Fibroblast of villous mesenchyme (primary cell): Measurements from ENCODE around the gene ZHX3. TPM values are rescaled to one million over a fixed set of nuclear protein-coding genes. Genes with fewer than 3 reads are reported as not detected.
A peak's percentile ranks its signal among the peaks of the same experiment; 100 is the strongest.

Experiments used
- DNase-seq: peaks from one replicate; pipeline ENCODE4 v3.0.0-alpha.2; 2010; ENCODE audit warnings: low read depth
- H3K4me3 ChIP-seq: 2 replicates; pipeline ENCODE4 v1.5.1; 2011; ENCODE audit warnings: low read depth, mild to moderate bottlenecking, low read length
- total RNA-seq: library from RNA; depleted of rRNA; stranded (reverse); fragments of >200 nt; gene quantifications from 2 replicates; pipeline ENCODE4 v1.2.3, GENCODE V29; 2012
- TF ChIP-seq, protein P1 (sequence below): IDR thresholded peaks from 2 replicates; pipeline ENCODE4 v1.5.1; 2012; ENCODE audit warnings: low read depth, mild to moderate bottlenecking, low read length; ENCODE audit not compliant: insufficient read depth

Gene ZHX3
- total RNA-seq, 1 donor: 39.3 TPM

DNA sequence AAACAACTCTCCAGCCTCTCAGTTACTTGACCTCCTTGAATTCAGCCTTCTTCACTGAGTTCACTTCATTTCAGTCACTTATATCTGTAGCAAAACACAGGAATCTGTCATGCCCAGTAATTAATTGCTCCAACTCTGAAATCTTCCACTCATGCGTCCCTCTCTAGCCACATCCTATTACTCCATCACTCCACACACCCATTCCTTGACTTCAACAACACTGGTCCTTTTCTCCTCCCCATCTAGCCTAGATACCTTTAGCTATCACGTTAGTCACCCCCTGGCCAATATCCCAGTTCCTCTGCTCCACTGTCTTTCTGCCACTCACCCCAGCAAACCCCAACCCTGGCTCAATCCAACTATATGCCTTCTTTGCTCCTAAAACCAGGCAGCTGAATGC lies 7.7 kb downstream of the ZHX3 start:
- TF ChIP-seq, protein P1, sequence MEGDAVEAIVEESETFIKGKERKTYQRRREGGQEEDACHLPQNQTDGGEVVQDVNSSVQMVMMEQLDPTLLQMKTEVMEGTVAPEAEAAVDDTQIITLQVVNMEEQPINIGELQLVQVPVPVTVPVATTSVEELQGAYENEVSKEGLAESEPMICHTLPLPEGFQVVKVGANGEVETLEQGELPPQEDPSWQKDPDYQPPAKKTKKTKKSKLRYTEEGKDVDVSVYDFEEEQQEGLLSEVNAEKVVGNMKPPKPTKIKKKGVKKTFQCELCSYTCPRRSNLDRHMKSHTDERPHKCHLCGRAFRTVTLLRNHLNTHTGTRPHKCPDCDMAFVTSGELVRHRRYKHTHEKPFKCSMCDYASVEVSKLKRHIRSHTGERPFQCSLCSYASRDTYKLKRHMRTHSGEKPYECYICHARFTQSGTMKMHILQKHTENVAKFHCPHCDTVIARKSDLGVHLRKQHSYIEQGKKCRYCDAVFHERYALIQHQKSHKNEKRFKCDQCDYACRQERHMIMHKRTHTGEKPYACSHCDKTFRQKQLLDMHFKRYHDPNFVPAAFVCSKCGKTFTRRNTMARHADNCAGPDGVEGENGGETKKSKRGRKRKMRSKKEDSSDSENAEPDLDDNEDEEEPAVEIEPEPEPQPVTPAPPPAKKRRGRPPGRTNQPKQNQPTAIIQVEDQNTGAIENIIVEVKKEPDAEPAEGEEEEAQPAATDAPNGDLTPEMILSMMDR: no peak
- H3K4me3 ChIP-seq: no peak overlapping the region
- peak; percentile 72 for DNase-seq

DNA sequence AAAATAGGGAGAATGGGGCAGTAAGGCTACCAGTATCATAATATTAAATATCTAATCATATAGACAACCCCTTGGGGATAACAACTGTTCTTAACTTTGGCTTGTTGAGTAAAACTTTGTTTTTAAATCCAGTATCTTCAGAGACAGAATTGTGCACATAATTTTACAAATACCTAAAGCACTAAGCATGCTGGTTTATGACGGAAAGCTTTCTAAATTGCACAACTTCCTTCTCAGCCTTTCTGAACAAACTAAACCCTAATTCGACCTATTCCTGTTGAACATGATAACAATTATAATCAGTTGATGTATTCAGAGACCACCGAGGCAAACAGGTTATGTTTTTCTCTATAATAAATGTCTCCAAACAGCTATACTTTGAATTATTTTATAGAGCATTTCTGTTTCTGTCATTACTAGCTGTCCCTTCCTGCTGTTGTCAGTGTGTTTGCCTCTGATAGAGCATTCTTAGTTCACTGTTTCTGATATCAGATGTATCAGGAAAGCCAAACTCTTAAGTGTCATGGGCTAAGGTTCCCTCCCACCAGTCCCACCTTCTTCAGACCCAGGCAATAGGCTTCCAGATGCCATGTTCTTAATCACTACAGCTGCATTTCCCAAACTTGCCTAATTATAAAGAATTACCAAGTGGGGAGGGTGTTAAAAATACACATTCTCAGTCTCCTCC lies 8.7 kb downstream of the ZHX3 start:
- DNase-seq: peak; percentile 84
- H3K4me3 ChIP-seq: no peak overlapping the region
- TF ChIP-seq, protein P1: no peak

DNA sequence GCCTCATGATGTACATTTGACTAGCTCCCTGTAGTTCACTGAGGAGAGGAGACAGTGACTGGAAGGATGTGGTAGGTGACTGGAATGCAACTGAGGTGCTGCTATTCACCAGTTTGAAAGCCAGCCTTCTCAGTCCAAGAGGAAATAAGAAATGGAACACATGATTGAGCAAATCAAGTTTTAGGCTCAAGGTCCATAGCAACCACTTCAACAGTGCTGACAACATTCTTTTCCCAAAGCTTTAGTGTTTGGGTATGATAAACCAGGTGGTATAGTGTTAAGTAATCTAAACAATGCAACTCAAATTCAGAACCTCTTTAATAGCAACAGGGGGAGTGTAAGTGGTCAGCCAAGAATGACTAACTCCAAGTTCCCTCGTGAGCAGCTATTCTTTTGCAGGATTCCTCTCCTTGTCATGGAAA lies 9.2 kb downstream of the ZHX3 start:
- DNase-seq: peak; percentile 85
- no peak overlapping the region for H3K4me3 ChIP-seq
- TF ChIP-seq, protein P1: no peak

DNA sequence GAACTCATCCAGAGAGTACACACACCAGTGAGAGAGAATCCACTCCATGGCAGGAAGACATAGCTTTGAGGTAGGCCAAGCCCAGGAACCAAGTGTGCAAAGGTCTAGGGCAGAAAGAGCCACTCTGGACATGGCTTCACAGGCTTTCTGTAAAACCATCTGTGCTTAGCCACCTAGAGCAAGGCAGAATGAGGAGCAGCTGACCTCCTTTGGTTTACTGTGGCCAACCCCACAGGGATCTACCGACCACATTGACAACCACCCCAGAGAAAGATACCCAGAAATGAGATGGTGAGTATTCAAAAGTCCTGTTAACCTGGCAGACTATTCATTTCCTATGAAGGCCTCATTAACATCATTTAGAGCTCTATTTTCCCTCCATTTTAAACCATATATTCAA lies 10.5 kb downstream of the ZHX3 start:
- H3K4me3 ChIP-seq: no peak overlapping the region
- TF ChIP-seq, protein P1: no peak
- DNase-seq: no peak

DNA sequence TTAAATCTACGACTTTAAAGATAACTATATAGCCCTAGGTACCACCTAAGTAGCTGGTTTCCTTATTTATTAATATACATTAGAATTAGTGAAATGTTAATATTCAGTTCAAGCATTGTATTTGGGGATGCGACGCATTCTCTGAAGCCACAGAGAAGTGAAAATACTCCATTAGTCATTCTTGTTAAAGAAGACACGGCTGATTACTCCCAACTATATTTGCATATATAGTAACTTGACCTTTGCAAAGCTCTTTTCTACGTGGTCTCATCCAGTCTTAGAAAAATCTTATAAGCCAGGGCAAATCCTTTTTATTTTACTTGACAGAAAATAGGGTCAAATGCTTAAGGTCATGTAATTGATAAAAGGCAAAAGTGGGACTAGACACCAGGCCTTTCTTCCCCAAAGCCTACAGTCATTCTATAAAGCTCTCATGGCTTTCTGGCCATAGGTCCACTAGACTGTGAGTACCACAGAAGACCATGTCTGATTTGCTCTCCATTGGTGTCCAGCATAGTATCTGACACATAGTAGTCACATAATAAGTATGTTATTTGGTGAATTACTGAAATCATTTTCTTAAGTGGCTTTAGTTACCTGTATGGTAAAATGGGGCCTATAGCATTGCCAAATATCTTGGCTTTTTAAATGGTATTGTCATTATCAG lies 11.3 kb downstream of the ZHX3 start:
- TF ChIP-seq, protein P1: no peak

DNA sequence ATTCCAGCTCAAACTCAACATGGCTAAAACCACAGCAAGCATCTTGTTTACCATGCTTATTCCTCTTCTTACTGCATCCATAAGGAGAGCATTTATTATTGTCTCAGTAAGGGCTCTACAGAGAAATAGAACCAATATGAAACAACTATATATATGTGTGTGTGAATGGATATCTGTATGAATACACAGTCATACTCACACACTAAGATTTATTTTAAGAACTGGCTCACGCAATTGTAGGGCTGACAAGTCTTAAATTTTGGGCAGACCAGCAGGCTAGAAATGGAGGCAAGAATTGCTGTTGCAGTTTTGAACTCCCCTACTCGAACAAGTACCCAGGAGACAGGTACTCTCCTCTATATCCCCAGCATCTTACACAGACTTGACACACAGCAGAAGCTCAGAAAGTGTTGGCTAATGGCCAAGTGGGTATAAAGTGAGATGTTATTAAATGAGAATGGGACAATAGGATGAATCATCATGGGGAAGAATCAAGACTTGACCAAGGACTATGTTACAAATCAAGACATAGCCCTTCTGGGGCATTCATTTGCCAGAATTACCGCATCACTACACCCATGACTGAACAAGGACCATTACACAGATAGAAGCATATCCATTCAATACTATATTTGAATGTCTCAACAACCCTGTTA lies 13.0 kb downstream of the ZHX3 start:
- H3K4me3 ChIP-seq: no peak overlapping the region
- TF ChIP-seq, protein P1: no peak
- DNase-seq: no peak

More for the DNA sequence above, 11.3 kb downstream of the ZHX3 start:
- H3K4me3 ChIP-seq: no peak overlapping the region
- no peak for DNase-seq
